Astrocyte (in vitro differentiated cells and primary cell): ENCODE data around the gene RESF1.

Experiments used
- EZH2 ChIP-seq: IDR thresholded peaks from 2 replicates; pipeline ENCODE4 v1.6.1; 2012; ENCODE audit warnings: mild to moderate bottlenecking, low read length, inconsistent platforms; ENCODE audit not compliant: insufficient read depth
- TF ChIP-seq, protein P1 (sequence below): IDR thresholded peaks from 2 replicates; pipeline ENCODE4 v1.5.1; 2011; ENCODE audit warnings: low read depth, mild to moderate bottlenecking, inconsistent platforms, low read length, moderate library complexity; ENCODE audit not compliant: insufficient read depth

- no peak for TF ChIP-seq EZH2
- TF ChIP-seq, protein P1, sequence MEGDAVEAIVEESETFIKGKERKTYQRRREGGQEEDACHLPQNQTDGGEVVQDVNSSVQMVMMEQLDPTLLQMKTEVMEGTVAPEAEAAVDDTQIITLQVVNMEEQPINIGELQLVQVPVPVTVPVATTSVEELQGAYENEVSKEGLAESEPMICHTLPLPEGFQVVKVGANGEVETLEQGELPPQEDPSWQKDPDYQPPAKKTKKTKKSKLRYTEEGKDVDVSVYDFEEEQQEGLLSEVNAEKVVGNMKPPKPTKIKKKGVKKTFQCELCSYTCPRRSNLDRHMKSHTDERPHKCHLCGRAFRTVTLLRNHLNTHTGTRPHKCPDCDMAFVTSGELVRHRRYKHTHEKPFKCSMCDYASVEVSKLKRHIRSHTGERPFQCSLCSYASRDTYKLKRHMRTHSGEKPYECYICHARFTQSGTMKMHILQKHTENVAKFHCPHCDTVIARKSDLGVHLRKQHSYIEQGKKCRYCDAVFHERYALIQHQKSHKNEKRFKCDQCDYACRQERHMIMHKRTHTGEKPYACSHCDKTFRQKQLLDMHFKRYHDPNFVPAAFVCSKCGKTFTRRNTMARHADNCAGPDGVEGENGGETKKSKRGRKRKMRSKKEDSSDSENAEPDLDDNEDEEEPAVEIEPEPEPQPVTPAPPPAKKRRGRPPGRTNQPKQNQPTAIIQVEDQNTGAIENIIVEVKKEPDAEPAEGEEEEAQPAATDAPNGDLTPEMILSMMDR = no peak
Observed at GRCh38 chr12:31954925-31955858, 4.0 kb upstream of the RESF1 start.
